HG02870 (cell line): Measurements from ENCODE around the gene TMEM60.
A peak's percentile ranks its signal among the peaks of the same experiment; 100 is the strongest.
"Not testable (repeated sequence)": the region's sequence is repeated elsewhere in the genome, so short reads cannot be mapped to it uniquely, and the experiment has no call there.

Experiments used
- ATAC-seq: cut with Tn5 transposase; IDR thresholded peaks from one replicate; pipeline ENCODE4 v1.9.1; 2021; ENCODE audit warnings: mild to moderate bottlenecking, moderate library complexity; ENCODE audit not compliant: unreplicated experiment

The TMEM60 gene

GRCh38 chr7:77812290-77812685, 14.1 kb upstream of the TMEM60 start:
- no peak for ATAC-seq

GRCh38 chr7:77811516-77812289, 13.5 kb upstream of the TMEM60 start:
- no peak for ATAC-seq

GRCh38 chr7:77808517-77808916, 10.3 kb upstream of the TMEM60 start:
- no peak for ATAC-seq

GRCh38 chr7:77806425-77806824, 8.2 kb upstream of the TMEM60 start:
- ATAC-seq: no peak

- no peak for ATAC-seq
These were observed 4.5 kb upstream of the TMEM60 start for GRCh38 chr7:77802557-77803405.

- ATAC-seq: no peak
These were observed 2.5 kb upstream of the TMEM60 start for GRCh38 chr7:77800730-77801129.

GRCh38 chr7:77800158-77800557, 1.9 kb upstream of the TMEM60 start:
- ATAC-seq: peak; percentile 18

- no peak for ATAC-seq
These were observed 1.1 kb upstream of the TMEM60 start for GRCh38 chr7:77799078-77799964.

- ATAC-seq: peak; percentile 21
These were observed 370 bp downstream of the TMEM60 start for GRCh38 chr7:77797734-77798393.

- no peak for ATAC-seq
These were observed 1.3 kb downstream of the TMEM60 start for GRCh38 chr7:77796960-77797359.

GRCh38 chr7:77796109-77796508, 2.1 kb downstream of the TMEM60 start:
- ATAC-seq: no peak

GRCh38 chr7:77794000-77794399, 4.2 kb downstream of the TMEM60 start:
- no peak for ATAC-seq

GRCh38 chr7:77791956-77792355, 6.3 kb downstream of the TMEM60 start:
- no peak for ATAC-seq

GRCh38 chr7:77791336-77791735, 6.9 kb downstream of the TMEM60 start:
- ATAC-seq: no peak

GRCh38 chr7:77788327-77788902, 9.8 kb downstream of the TMEM60 start:
- peak; percentile 82 for ATAC-seq

- no peak for ATAC-seq
These were observed 11.5 kb downstream of the TMEM60 start for GRCh38 chr7:77786741-77787140.

- ATAC-seq: no peak
These were observed 12.2 kb downstream of the TMEM60 start for GRCh38 chr7:77786018-77786417.

- ATAC-seq: not testable (repeated sequence)
These were observed 13.8 kb downstream of the TMEM60 start for GRCh38 chr7:77784426-77784825.

GRCh38 chr7:77783545-77783944, 14.7 kb downstream of the TMEM60 start:
- ATAC-seq: no peak

- no peak for ATAC-seq
These were observed 15.1 kb downstream of the TMEM60 start for GRCh38 chr7:77783111-77783510.
